Colonic mucosa (tissue), 4 donors: ENCODE results near the gene E2F4. TPM values are rescaled to one million over a fixed set of nuclear protein-coding genes. Genes with fewer than 3 reads are reported as not detected.

Experiments used
- DNase-seq: peaks from one replicate; pipeline ENCODE4 v3.0.0-alpha.2; 2020
- H3K27ac ChIP-seq: fragments of 200-600 bp; one replicate; pipeline ENCODE4 v1.8.0; 2021
- H3K27me3 ChIP-seq: fragments of 200-600 bp; one replicate; pipeline ENCODE4 v1.8.0; 2021
- H3K36me3 ChIP-seq: fragments of 200-600 bp; one replicate; pipeline ENCODE4 v1.8.0; 2021
- H3K4me1 ChIP-seq: fragments of 200-600 bp; one replicate; pipeline ENCODE4 v1.8.0; 2021; ENCODE audit warnings: mild to moderate bottlenecking
- H3K4me3 ChIP-seq: fragments of 200-600 bp; one replicate; pipeline ENCODE4 v1.8.0; 2021
- H3K9ac ChIP-seq, 2 donors: one replicate each; pipeline ENCODE4 v1.7.0; 2013; ENCODE audit warnings: control low read depth in 2 of 2, low read depth in 2 of 2, low read length in 2 of 2
- H3K9me3 ChIP-seq: fragments of 200-600 bp; one replicate; pipeline ENCODE4 v1.8.0; 2021
- intact Hi-C: fragments of 100-400 bp; cut with DNase I; formaldehyde crosslinking; loops from one replicate; pipeline ENCODE4 v1.14.1; 2022
- total RNA-seq, 2 donors: library from RNA; stranded (reverse); fragmentation: NEBNext Ultra II Directional in 1 of 2; extraction: Animal tissue kit (Norgen Biotek cat#: 25700) in 1 of 2; gene quantifications; one replicate each; pipeline ENCODE4 v1.2.1, GENCODE V29; 2021
- TF ChIP-seq, protein P1 (sequence below): fragments of 200-600 bp; IDR thresholded peaks from one replicate; pipeline ENCODE4 v1.8.0; 2022; ENCODE audit warnings: antibody characterized with exemption, mild to moderate bottlenecking
- donor health status: healthy.
- donor health status: DM: no; HTN: no; CAD: no.
- donor health status: DM: no; HTN: no; CAD: no.

E2F4 gene
- total RNA-seq, 2 donors from 2014 or later, result 53.3 to 89.0 TPM

DNA sequence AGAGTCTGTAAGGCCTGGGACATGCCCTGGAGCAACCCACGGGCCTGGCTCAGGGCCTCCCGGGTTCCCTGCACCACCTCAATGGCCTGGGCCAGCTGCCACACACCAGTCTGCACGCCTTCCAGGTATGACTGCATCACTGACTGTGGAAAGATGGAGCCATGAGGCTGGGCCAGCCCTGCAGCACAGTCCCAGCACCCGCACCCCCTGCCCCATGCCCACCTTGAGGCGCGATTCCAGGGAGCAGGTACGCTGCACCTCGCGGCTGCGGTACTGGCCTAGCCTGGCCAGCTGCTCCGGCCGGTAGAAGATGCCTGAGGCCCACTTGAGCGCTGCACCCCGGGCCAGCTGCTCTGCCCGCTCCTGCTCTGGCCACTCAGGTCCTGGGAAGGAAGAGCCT is 3.2 kb upstream of the E2F4 start:
- Histone ChIP-seq H3K4me3 (no peak overlapping the region), H3K27me3 (no peaks in the 10 kb centered on the region), H3K9ac (no peak overlapping the region), H3K9me3 (no peaks in the 10 kb centered on the region), H3K27ac (no peak overlapping the region), H3K4me1 (peaks cover 28% of the 10 kb centered on the region), H3K36me3 (no peaks in the 10 kb centered on the region)
- DNase-seq, result no peak
- TF ChIP-seq, protein P1, sequence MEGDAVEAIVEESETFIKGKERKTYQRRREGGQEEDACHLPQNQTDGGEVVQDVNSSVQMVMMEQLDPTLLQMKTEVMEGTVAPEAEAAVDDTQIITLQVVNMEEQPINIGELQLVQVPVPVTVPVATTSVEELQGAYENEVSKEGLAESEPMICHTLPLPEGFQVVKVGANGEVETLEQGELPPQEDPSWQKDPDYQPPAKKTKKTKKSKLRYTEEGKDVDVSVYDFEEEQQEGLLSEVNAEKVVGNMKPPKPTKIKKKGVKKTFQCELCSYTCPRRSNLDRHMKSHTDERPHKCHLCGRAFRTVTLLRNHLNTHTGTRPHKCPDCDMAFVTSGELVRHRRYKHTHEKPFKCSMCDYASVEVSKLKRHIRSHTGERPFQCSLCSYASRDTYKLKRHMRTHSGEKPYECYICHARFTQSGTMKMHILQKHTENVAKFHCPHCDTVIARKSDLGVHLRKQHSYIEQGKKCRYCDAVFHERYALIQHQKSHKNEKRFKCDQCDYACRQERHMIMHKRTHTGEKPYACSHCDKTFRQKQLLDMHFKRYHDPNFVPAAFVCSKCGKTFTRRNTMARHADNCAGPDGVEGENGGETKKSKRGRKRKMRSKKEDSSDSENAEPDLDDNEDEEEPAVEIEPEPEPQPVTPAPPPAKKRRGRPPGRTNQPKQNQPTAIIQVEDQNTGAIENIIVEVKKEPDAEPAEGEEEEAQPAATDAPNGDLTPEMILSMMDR, result no peak
- intact Hi-C loops, result loop anchor here (10.0 kb wide), 1 partner anchor 214 kb away; no protein-coding TSS in a partner anchor

DNA sequence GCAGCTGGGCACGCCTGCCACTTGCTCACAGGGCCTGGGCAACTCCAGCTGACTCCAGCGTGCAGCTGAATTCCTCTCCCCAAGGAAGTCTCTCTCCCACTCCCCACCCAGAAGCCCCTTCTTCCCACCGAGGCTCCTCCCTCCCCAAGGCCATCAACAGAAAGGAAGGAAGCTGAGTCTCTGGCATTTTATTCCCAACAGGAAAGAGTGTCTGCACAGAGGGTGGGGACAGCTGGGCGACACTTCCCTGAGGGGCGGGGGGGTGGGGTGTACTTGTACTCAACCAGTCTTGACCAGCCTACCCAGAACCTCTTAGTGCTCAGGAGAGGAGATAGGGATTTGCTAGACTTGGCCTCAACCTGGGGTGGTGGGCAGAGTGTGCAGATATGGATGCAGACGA is 1.9 kb upstream of the E2F4 start, which contains the start of gene EXOC3L1:
EXOC3L1 (minus strand) TSS at position 96 of the 400 bp plus-strand sequence. CDS start 460 bp downstream, outside the sequence.
- peaks cover 24% of the 10 kb centered on the region for H3K4me1 ChIP-seq
- H3K9me3 ChIP-seq, result no peaks in the 10 kb centered on the region
- TF ChIP-seq, protein P1, result no peak
- no peak for DNase-seq
- no peaks in the 10 kb centered on the region for H3K27me3 ChIP-seq
- no peaks in the 10 kb centered on the region for H3K36me3 ChIP-seq
- no peak within 1 kb of the TSS for H3K4me3 ChIP-seq
- intact Hi-C loops, result no loop called here
- H3K9ac ChIP-seq, result peak within 1 kb of the TSS in 1 of 2 donors; percentile 26
- H3K27ac ChIP-seq, result peak within 1 kb of the TSS; percentile 33

DNA sequence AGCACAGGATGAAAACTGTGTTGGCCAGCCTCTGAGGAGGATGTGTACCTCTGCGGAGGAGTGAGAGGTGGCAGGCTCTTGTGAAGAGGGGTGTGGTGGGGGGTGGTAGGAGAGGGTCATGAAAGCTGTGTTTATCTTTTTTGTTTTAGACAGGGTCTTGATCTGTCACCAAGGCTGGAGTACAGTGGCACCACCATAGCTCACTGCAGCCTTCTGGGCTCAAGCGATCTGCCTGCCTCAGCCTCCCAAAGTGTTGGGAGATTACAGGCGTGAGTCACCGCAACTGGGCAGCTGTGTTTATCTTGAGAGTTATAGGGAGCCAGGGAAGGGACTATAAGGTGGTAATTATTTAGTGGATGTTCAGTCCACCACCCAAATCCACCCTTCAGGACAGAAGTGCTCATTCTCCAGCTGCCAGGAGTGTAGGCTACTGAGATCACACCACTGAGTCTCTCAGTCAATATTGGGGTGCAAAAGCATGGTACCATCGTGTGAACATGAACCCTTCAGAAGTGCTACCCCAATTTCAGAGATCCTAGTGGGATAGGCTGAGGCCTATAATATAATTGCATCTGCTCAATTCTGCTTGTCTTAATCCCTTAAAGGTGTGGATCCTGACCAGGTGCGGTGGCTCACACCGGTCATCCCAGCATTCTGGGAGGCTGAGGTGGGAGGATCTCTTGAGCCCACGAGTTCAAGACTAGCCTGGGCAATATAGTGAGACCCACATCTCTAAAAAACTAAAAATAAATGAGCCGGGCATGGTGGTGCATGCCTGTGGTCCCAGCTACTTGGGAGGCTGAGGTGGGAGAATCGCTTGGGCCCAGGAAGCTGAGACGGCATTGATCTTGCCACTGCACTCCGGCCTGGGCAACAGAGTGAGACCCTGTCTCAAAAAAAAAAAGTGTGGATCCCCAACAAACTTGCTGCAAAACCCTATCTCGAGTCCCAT is 1.2 kb upstream of the E2F4 start:
- TF ChIP-seq, protein P1, result no peak
- Histone ChIP-seq H3K4me1 (peaks cover 18% of the 10 kb centered on the region), H3K4me3 (no peak overlapping the region), H3K36me3 (peaks cover 6% of the 10 kb centered on the region), H3K9ac (no peak overlapping the region), H3K27me3 (no peaks in the 10 kb centered on the region), H3K27ac (peak overlapping the region; percentile 33), H3K9me3 (no peaks in the 10 kb centered on the region)
- intact Hi-C loops, result no loop called here
- no peak for DNase-seq

DNA sequence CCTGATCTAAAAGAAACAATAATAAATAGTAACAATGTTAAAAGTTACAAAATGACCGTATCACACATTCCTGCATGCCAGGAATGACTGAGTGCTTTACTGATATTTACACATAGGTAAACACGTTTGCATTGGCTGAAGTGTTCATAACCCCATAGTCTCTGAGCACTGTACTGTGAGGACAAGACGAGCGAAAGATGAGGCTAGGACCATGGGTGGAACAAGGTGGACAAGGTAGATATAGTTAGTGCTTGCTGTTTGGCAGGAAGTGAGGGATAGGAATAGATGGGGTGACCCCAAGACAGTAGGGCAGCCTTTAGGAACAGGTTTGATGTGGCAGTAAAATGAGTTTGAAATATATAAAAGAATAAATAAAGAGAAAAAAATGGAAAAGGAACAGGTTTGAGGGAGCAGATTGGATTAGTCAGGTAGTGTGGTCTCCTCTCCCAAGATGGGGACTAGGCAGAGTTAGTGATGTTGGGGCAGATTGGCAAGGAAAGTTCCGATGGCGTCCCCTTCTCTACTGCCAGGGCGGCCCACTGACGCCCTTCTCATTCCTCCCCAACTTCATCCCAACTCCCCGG is 452 bp upstream of the E2F4 start:
- Histone ChIP-seq H3K27ac (no peak overlapping the region), H3K4me3 (peak overlapping the region; percentile 100), H3K36me3 (peaks cover 14% of the 10 kb centered on the region), H3K9me3 (no peaks in the 10 kb centered on the region), H3K27me3 (no peaks in the 10 kb centered on the region), H3K4me1 (peaks cover 18% of the 10 kb centered on the region), H3K9ac (no peak overlapping the region)
- TF ChIP-seq, protein P1, result no peak
- intact Hi-C loops, result no loop called here
- no peak for DNase-seq

DNA sequence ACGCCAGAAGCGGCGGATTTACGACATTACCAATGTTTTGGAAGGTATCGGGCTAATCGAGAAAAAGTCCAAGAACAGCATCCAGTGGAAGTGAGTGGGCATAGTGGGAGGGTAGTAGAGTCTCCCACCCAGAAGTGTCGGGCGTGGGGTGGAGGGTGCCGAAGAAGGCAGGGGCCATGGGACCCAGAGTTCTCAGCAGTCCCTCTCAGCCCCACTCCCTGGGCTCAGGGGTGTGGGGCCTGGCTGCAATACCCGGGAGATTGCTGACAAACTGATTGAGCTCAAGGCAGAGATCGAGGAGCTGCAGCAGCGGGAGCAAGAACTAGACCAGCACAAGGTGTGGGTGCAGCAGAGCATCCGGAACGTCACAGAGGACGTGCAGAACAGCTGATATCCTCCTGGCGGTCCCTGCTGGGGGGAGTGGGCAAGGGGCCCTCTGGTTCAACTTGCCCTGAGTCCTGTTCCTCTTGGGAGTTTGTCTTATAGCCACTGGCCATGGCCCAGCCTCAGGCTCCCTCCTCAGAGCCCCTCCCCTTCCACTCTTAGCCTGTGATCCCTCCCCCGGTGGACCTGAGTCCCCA is 916 bp downstream of the E2F4 start:
- peaks cover 22% of the 10 kb centered on the region for H3K36me3 ChIP-seq
- no peak for DNase-seq
- peak overlapping the region; percentile 98 to 99 for H3K9ac ChIP-seq
- TF ChIP-seq, protein P1, result no peak
- no peaks in the 10 kb centered on the region for H3K9me3 ChIP-seq
- intact Hi-C loops, result no loop called here
- H3K27ac ChIP-seq, result peak overlapping the region; percentile 60
- peak overlapping the region; percentile 100 for H3K4me3 ChIP-seq
- peaks cover 18% of the 10 kb centered on the region for H3K4me1 ChIP-seq
- H3K27me3 ChIP-seq, result no peaks in the 10 kb centered on the region
